ENCODE measurements around the gene PRKAR1B.
A peak's percentile ranks its signal among the peaks of the same experiment; 100 is the strongest.

The PRKAR1B gene

GRCh38 chr7:627661-628401 is 99.2 kb downstream of the PRKAR1B start:
- H3K27ac ChIP-seq: no peak overlapping the region; the same call in 1 of the 2 replicates
- no peak for TF ChIP-seq CTCF (conservative IDR thresholded peaks at IDR 0.05)

GRCh38 chr7:625376-625971 is 101.6 kb downstream of the PRKAR1B start:
- peak overlapping the region; percentile 99 for H3K27ac ChIP-seq
- TF ChIP-seq CTCF (conservative IDR thresholded peaks at IDR 0.05): no peak

- peak overlapping the region; percentile 99 for H3K27ac ChIP-seq
- no peak for TF ChIP-seq CTCF (conservative IDR thresholded peaks at IDR 0.05)
Measured at GRCh38 chr7:623464-623863, 103.6 kb downstream of the PRKAR1B start.

- no peak for TF ChIP-seq CTCF (conservative IDR thresholded peaks at IDR 0.05)
- peak overlapping the region; percentile 99 for H3K27ac ChIP-seq
Measured at GRCh38 chr7:621572-622285, 105.4 kb downstream of the PRKAR1B start.

- peak overlapping the region; percentile 99 for H3K27ac ChIP-seq
- TF ChIP-seq CTCF (conservative IDR thresholded peaks at IDR 0.05): no peak
Measured at GRCh38 chr7:620885-621284, 106.2 kb downstream of the PRKAR1B start.

- H3K27ac ChIP-seq: peak overlapping the region; percentile 99
- TF ChIP-seq CTCF (conservative IDR thresholded peaks at IDR 0.05): no peak
Measured at GRCh38 chr7:620056-620455, 107.0 kb downstream of the PRKAR1B start.

GRCh38 chr7:619368-619840 is 107.7 kb downstream of the PRKAR1B start:
- TF ChIP-seq CTCF (conservative IDR thresholded peaks at IDR 0.05): no peak
- peak overlapping the region; percentile 99 for H3K27ac ChIP-seq
